Activated CD4-positive, alpha-beta memory T cell treated with anti-CD3 and anti-CD28 coated beads for 36 hours (primary cell): ENCODE measurements around the gene HEATR9. TPM values are rescaled to one million over a fixed set of nuclear protein-coding genes. Genes with fewer than 3 reads are reported as not detected.
A peak's percentile ranks its signal among the peaks of the same experiment; 100 is the strongest.
"Not testable (repeated sequence)": the region's sequence is repeated elsewhere in the genome, so short reads cannot be mapped to it uniquely, and the experiment has no call there.

Experiments
- CTCF ChIA-PET: fragments of 350-600 bp; sonication (Branson Sonifier 250); formaldehyde crosslinking; loops from one replicate; lab custom pipeline; 2021; ENCODE audit warnings: antibody characterized with exemption, inconsistent platforms; lab: Charles Lee
- POLR2A ChIA-PET: fragments of 350-600 bp; sonication (Branson Sonifier 250); formaldehyde crosslinking; loops from one replicate; lab custom pipeline; 2021; ENCODE audit warnings: antibody characterized with exemption; lab: Charles Lee
- DNase-seq: peaks from one replicate; pipeline ENCODE4 v3.0.0-alpha.2; 2020
- H3K27ac Mint-ChIP-seq: one replicate; pipeline ENCODE4 v1.8.0; 2021; ENCODE audit warnings: mixed read lengths
- H3K27me3 Mint-ChIP-seq: one replicate; pipeline ENCODE4 v1.8.0; 2021; ENCODE audit warnings: mixed read lengths
- H3K36me3 Mint-ChIP-seq: one replicate; pipeline ENCODE4 v1.8.0; 2021; ENCODE audit warnings: mixed read lengths
- H3K4me1 Mint-ChIP-seq: one replicate; pipeline ENCODE4 v1.8.0; 2021; ENCODE audit warnings: low read depth, mixed read lengths
- H3K4me3 Mint-ChIP-seq: one replicate; pipeline ENCODE4 v1.8.0; 2021; ENCODE audit warnings: mild to moderate bottlenecking, mixed read lengths
- H3K9me3 Mint-ChIP-seq: one replicate; pipeline ENCODE4 v1.8.0; 2021; ENCODE audit warnings: mixed read lengths
- intact Hi-C: fragments of 100-400 bp; cut with micrococcal nuclease; formaldehyde crosslinking; loops from one replicate; pipeline ENCODE4 v1.15.1; 2023
- total RNA-seq, 2 experiments: library from RNA; stranded (reverse); gene quantifications; one replicate each; pipeline ENCODE4 v1.2.3, GENCODE V29; 2021

The HEATR9 gene
- total RNA-seq, 2 experiments from 2014 or later = 0.24 to 0.27 TPM

- ChIA-PET CTCF (interaction anchor here (0.9 to 1.0 kb wide), 2 partner anchors 34 to 57 kb away, joined by 3 to 4 read pairs; no protein-coding TSS in a partner anchor), POLR2A (interaction anchor here (0.6 kb wide), 1 partner anchor 278 kb away, joined by 3 read pairs; no protein-coding TSS in a partner anchor)
- Mint-ChIP-seq H3K36me3 (no peaks in the 10 kb centered on the region), H3K4me1 (peaks cover 6% of the 10 kb centered on the region), H3K27ac (no peak overlapping the region), H3K27me3 (no peaks in the 10 kb centered on the region), H3K4me3 (no peak overlapping the region), H3K9me3 (no peaks in the 10 kb centered on the region)
- DNase-seq = no peak
- intact Hi-C loops = no loop called here
Observed at GRCh38 chr17:35906191-35906925, 37.7 kb upstream of the HEATR9 start.

- H3K27ac Mint-ChIP-seq = no peak overlapping the region
- no peaks in the 10 kb centered on the region for H3K36me3 Mint-ChIP-seq
- H3K4me3 Mint-ChIP-seq = no peak overlapping the region
- peaks cover 20% of the 10 kb centered on the region for H3K4me1 Mint-ChIP-seq
- no peak for DNase-seq
- H3K9me3 Mint-ChIP-seq = no peaks in the 10 kb centered on the region
- POLR2A ChIA-PET = no interaction called here
- H3K27me3 Mint-ChIP-seq = no peaks in the 10 kb centered on the region
- intact Hi-C loops = no loop called here
- CTCF ChIA-PET = no interaction called here
Observed at GRCh38 chr17:35903451-35903850, 34.8 kb upstream of the HEATR9 start.

- no peak overlapping the region for H3K27ac Mint-ChIP-seq
- intact Hi-C loops = no loop called here
- H3K27me3 Mint-ChIP-seq = no peaks in the 10 kb centered on the region
- H3K9me3 Mint-ChIP-seq = no peaks in the 10 kb centered on the region
- no peaks in the 10 kb centered on the region for H3K36me3 Mint-ChIP-seq
- H3K4me1 Mint-ChIP-seq = peaks cover 27% of the 10 kb centered on the region
- POLR2A ChIA-PET = interaction anchor here (1.4 kb wide), 1 partner anchor 9 kb away, joined by 3 read pairs; no protein-coding TSS in a partner anchor
- CTCF ChIA-PET = interaction anchor here (0.6 to 1.7 kb wide), 2 partner anchors 111 to 137 kb away, joined by 3 read pairs; no protein-coding TSS in a partner anchor
- no peak for DNase-seq
- H3K4me3 Mint-ChIP-seq = no peak overlapping the region
Observed at GRCh38 chr17:35901631-35902175, 33.0 kb upstream of the HEATR9 start.

GRCh38 chr17:35900708-35901480, 32.2 kb upstream of the HEATR9 start:
- Mint-ChIP-seq H3K36me3 (no peaks in the 10 kb centered on the region), H3K27me3 (no peaks in the 10 kb centered on the region), H3K4me1 (peaks cover 31% of the 10 kb centered on the region), H3K27ac (peak overlapping the region; percentile 26), H3K4me3 (peak overlapping the region; percentile 20), H3K9me3 (no peaks in the 10 kb centered on the region)
- no peak for DNase-seq
- ChIA-PET CTCF (interaction anchor here (0.7 to 2.2 kb wide), 6 partner anchors 21 to 577 kb away, joined by 3 to 5 read pairs (median 4); partner anchors contain the start of gene CCL5), POLR2A (interaction anchor here (1.4 kb wide), 1 partner anchor 10 kb away, joined by 3 read pairs; no protein-coding TSS in a partner anchor)
- intact Hi-C loops = no loop called here

- intact Hi-C loops = no loop called here
- DNase-seq = no peak
- no peaks in the 10 kb centered on the region for H3K36me3 Mint-ChIP-seq
- H3K9me3 Mint-ChIP-seq = no peaks in the 10 kb centered on the region
- peaks cover 36% of the 10 kb centered on the region for H3K4me1 Mint-ChIP-seq
- ChIA-PET CTCF (interaction anchor here (0.7 to 2.2 kb wide), 6 partner anchors 20 to 578 kb away, joined by 3 to 5 read pairs (median 4); partner anchors contain the start of gene CCL5), POLR2A (no interaction called here)
- no peaks in the 10 kb centered on the region for H3K27me3 Mint-ChIP-seq
- peak overlapping the region; percentile 58 for H3K27ac Mint-ChIP-seq
- peak overlapping the region; percentile 30 for H3K4me3 Mint-ChIP-seq
Observed at GRCh38 chr17:35900280-35900679, 31.6 kb upstream of the HEATR9 start.

- Mint-ChIP-seq H3K36me3 (no peaks in the 10 kb centered on the region), H3K4me3 (peak overlapping the region; percentile 46), H3K9me3 (no peaks in the 10 kb centered on the region), H3K27me3 (no peaks in the 10 kb centered on the region), H3K27ac (peak overlapping the region; percentile 78), H3K4me1 (peaks cover 39% of the 10 kb centered on the region)
- ChIA-PET POLR2A (interaction anchor here (0.5 to 1.5 kb wide), 3 partner anchors 9 to 218 kb away, joined by 3 to 7 read pairs (median 4); partner anchors contain the start of gene CCL5), CTCF (interaction anchor here (0.6 to 2.2 kb wide), 5 partner anchors 10 to 174 kb away, joined by 3 to 5 read pairs (median 3); no protein-coding TSS in a partner anchor)
- peak; percentile 77 for DNase-seq
- intact Hi-C loops = loop anchor here (2.0 to 5.0 kb wide), 2 partner anchors 32 to 174 kb away; partner anchors contain the start of gene RDM1
Observed at GRCh38 chr17:35898283-35899070, 29.8 kb upstream of the HEATR9 start.

GRCh38 chr17:35897772-35898171, 29.1 kb upstream of the HEATR9 start:
- Mint-ChIP-seq H3K4me1 (peaks cover 44% of the 10 kb centered on the region), H3K27ac (peak overlapping the region; percentile 78)
- CTCF ChIA-PET = interaction anchor here (0.6 to 2.7 kb wide), 4 partner anchors 10 to 175 kb away, joined by 3 to 17 read pairs (median 3); partner anchors contain the start of gene CCL5
- not testable (repeated sequence) for H3K4me3 Mint-ChIP-seq, H3K9me3 Mint-ChIP-seq, H3K27me3 Mint-ChIP-seq, H3K36me3 Mint-ChIP-seq, DNase-seq
- POLR2A ChIA-PET = interaction anchor here (0.9 to 1.5 kb wide), 2 partner anchors 8 to 18 kb away, joined by 4 to 7 read pairs; partner anchors contain the start of gene CCL5
- intact Hi-C loops = loop anchor here (2.0 to 5.0 kb wide), 2 partner anchors 33 to 175 kb away; partner anchors contain the start of gene RDM1

GRCh38 chr17:35895636-35896587, 27.2 kb upstream of the HEATR9 start:
- intact Hi-C loops = loop anchor here (1.0 to 5.0 kb wide), 2 partner anchors 16 to 176 kb away; partner anchors contain the start of gene CCL5
- H3K4me3 Mint-ChIP-seq = peak overlapping the region; percentile 38
- H3K36me3 Mint-ChIP-seq = no peaks in the 10 kb centered on the region
- no peaks in the 10 kb centered on the region for H3K9me3 Mint-ChIP-seq
- H3K27ac Mint-ChIP-seq = peak overlapping the region; percentile 92
- peaks cover 58% of the 10 kb centered on the region for H3K4me1 Mint-ChIP-seq
- H3K27me3 Mint-ChIP-seq = no peaks in the 10 kb centered on the region
- CTCF ChIA-PET = interaction anchor here (0.7 to 2.7 kb wide), 7 partner anchors 16 to 253 kb away, joined by 3 to 17 read pairs (median 3); partner anchors contain the start of gene CCL5
- DNase-seq = peak; percentile 65
- POLR2A ChIA-PET = interaction anchor here (1.0 to 2.1 kb wide), 7 partner anchors 12 to 196 kb away, joined by 3 to 23 read pairs (median 4); partner anchors contain the start of genes CCL3, CCL5 and TAF15

- H3K4me3 Mint-ChIP-seq = no peak overlapping the region
- no peaks in the 10 kb centered on the region for H3K36me3 Mint-ChIP-seq
- ChIA-PET CTCF (no interaction called here), POLR2A (no interaction called here)
- no peaks in the 10 kb centered on the region for H3K27me3 Mint-ChIP-seq
- peaks cover 62% of the 10 kb centered on the region for H3K4me1 Mint-ChIP-seq
- DNase-seq = no peak
- intact Hi-C loops = no loop called here
- H3K27ac Mint-ChIP-seq = no peak overlapping the region
- no peaks in the 10 kb centered on the region for H3K9me3 Mint-ChIP-seq
Observed at GRCh38 chr17:35894206-35894605, 25.5 kb upstream of the HEATR9 start.

- ChIA-PET POLR2A (no interaction called here), CTCF (interaction anchor here (2.2 kb wide), 1 partner anchor 255 kb away, joined by 5 read pairs; no protein-coding TSS in a partner anchor)
- H3K4me3 Mint-ChIP-seq = no peak overlapping the region
- H3K27me3 Mint-ChIP-seq = no peaks in the 10 kb centered on the region
- no peaks in the 10 kb centered on the region for H3K9me3 Mint-ChIP-seq
- no peak overlapping the region for H3K27ac Mint-ChIP-seq
- intact Hi-C loops = no loop called here
- DNase-seq = no peak
- peaks cover 64% of the 10 kb centered on the region for H3K4me1 Mint-ChIP-seq
- H3K36me3 Mint-ChIP-seq = no peaks in the 10 kb centered on the region
Observed at GRCh38 chr17:35893751-35894150, 25.1 kb upstream of the HEATR9 start.
